IPS-15b (cell line): ENCODE measurements around the gene SNX32.

Source experiments
- H3K27me3 ChIP-seq: one replicate; pipeline ENCODE4 v1.6.1; 2013; ENCODE audit warnings: low read length; ENCODE audit not compliant: control insufficient read depth, insufficient read depth
- H3K36me3 ChIP-seq: one replicate; pipeline ENCODE4 v1.6.1; 2013; ENCODE audit warnings: low read length; ENCODE audit not compliant: control insufficient read depth, insufficient read depth
- H3K4me1 ChIP-seq: one replicate; pipeline ENCODE4 v1.6.1; 2013; ENCODE audit warnings: mild to moderate bottlenecking, low read length; ENCODE audit not compliant: control insufficient read depth, insufficient read depth
- H3K4me3 ChIP-seq: one replicate; pipeline ENCODE4 v1.5.1; 2013; ENCODE audit warnings: low read depth, low read length
- H3K9ac ChIP-seq: one replicate; pipeline ENCODE4 v1.6.1; 2013; ENCODE audit warnings: low read depth, mild to moderate bottlenecking, low read length
- H3K9me3 ChIP-seq: one replicate; pipeline ENCODE4 v1.6.1; 2013; ENCODE audit warnings: mild to moderate bottlenecking, low read length; ENCODE audit not compliant: control insufficient read depth, insufficient read depth

SNX32 gene

DNA sequence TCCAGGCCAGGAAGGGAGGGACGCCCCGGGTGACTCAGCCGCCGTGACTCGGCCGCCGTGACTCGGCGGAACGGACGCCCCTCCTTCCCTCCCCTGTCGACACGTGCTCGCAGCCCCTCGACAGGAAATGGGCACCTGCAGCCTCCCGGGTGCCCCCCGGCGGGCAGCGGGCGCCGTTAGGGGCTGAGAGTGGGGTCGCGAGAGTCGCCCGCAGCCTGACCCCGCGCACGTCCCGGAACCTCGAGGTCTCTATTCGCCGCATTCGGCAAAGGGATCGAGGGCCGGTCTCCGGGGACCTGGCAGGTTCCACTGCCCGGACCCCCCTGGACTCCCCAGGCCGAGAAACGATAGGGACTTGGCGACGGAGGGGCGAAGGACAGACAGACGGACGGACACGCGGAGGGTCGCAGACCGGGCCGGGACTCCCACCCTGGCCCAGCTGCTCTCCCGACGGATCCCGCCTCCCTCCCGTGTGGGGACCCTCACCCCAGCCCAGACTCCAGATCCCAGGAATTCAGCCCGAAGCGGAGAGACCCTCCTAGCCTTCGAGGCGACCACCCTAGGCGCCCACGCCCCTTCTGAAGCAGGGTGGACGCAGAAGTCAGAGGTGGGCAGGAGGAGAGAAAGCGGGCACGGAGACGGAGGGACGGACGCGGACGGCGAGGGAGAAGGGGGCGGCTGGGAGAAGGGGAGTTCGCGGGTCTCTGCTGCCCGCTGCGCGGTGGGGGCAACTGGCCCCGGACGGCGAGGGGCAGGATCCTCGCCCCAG is 65.8 kb downstream of the SNX32 start:
- Histone ChIP-seq H3K9me3 (no peaks in the 10 kb centered on the region), H3K4me3 (peak overlapping the region; percentile 74), H3K9ac (peak overlapping the region; percentile 47), H3K27me3 (peaks cover 54% of the 10 kb centered on the region), H3K4me1 (peaks cover 6% of the 10 kb centered on the region), H3K36me3 (no peaks in the 10 kb centered on the region)

DNA sequence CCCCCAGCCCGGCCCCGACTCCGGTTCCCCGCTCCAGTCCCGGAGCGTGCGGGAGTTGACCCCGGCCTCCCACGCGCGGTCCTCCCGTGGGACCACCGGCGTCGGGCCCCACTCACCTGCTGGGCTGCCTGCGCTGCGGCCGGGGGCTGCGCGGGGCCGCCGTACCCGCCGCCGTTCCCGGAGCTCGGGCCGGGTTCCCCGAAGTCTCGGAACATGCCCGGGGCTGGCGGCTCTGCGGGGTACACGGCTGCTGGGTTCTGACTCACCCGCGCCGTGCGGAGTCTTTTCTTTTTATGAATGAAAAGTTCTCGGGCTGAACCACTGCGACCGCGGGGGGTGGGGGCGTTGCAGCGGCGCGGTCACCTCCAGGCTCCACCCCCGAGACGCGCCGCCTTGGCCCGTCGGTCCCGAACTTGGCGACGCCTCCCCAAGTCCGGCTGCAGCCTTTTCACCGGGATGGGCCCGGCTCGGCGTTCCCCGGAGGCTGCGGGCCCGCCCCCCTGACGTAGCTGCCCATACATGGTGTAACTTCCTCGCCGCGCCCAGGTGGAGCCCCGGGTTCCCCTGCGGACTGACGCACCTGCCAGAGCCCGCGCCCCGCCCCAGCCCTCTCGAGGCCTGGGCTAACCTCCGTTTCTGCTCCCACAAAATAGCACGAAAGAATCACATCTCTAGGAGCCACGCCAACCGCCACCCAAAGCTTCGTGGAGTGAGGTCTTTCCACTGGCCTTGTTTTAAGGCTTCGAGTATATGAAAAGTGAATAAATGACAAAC is 66.5 kb downstream of the SNX32 start, which contains the start of gene FOSL1:
TSS of gene FOSL1 (minus strand) at position 264 of the 774 bp plus-strand sequence. CDS start at position 215, 49 bp downstream.
- peak within 1 kb of the TSS; percentile 47 for H3K9ac ChIP-seq
- H3K36me3 ChIP-seq = no peaks in the 10 kb centered on the region
- peaks cover 6% of the 10 kb centered on the region for H3K4me1 ChIP-seq
- H3K4me3 ChIP-seq = peak within 1 kb of the TSS; percentile 74
- peaks cover 56% of the 10 kb centered on the region for H3K27me3 ChIP-seq
- no peaks in the 10 kb centered on the region for H3K9me3 ChIP-seq

DNA sequence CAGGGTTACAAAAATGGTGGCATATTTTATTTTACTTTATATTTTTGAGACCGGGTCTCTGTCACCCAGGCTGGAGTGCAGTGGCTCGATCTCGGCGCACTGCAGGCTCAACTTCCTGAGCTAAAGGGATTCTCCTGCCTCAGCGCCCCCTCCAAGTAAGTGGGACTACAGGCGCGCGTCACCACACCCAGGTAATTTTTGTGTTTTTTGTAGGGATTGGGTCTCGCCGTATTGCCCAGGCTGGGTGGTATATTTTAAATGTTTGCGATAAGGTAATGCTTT is 67.1 kb downstream of the SNX32 start:
- H3K9ac ChIP-seq = no peak overlapping the region
- H3K36me3 ChIP-seq = no peaks in the 10 kb centered on the region
- peaks cover 6% of the 10 kb centered on the region for H3K4me1 ChIP-seq
- H3K9me3 ChIP-seq = no peaks in the 10 kb centered on the region
- H3K4me3 ChIP-seq = peak overlapping the region; percentile 30
- H3K27me3 ChIP-seq = peaks cover 55% of the 10 kb centered on the region

DNA sequence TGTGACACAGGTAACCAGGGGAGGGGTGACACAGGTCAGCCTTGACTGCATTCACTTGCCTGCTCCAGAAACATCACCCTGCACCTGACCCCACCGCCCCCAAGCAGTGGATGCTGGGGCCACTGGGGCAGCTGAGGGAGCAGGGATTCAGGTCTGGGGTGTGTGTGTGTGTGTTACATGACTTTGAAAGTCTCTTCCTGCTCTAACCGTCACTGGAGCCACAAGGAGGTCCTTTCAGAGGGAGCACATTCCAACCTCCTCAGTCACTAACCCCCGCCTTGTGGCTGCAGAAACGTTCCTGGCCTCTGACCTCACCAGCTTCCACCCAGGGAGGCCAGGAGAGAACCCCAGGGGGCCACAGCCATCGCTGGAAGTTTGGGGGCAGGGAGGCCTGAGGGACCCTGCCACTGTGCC is 69.3 kb downstream of the SNX32 start:
- Histone ChIP-seq H3K4me1 (peaks cover 6% of the 10 kb centered on the region), H3K4me3 (no peak overlapping the region), H3K27me3 (peaks cover 58% of the 10 kb centered on the region), H3K9me3 (no peaks in the 10 kb centered on the region), H3K9ac (no peak overlapping the region), H3K36me3 (no peaks in the 10 kb centered on the region)
